GM19043 (cell line): Measurements from ENCODE around the gene FNBP1.
"Not testable (repeated sequence)": the region's sequence is repeated elsewhere in the genome, so short reads cannot be mapped to it uniquely, and the experiment has no call there.

ENCODE experiments used
- ATAC-seq: cut with Tn5 transposase; IDR thresholded peaks from one replicate; pipeline ENCODE4 v1.9.1; 2021; ENCODE audit warnings: low read depth; ENCODE audit not compliant: unreplicated experiment

Gene FNBP1

GRCh38 chr9:129996161-129996830 is 46.7 kb downstream of the FNBP1 start:
- ATAC-seq = no peak

- no peak for ATAC-seq
Observed at GRCh38 chr9:129995409-129996160, 47.4 kb downstream of the FNBP1 start.

GRCh38 chr9:129994882-129995281 is 48.1 kb downstream of the FNBP1 start:
- no peak for ATAC-seq

- ATAC-seq = not testable (repeated sequence)
Observed at GRCh38 chr9:129991139-129991538, 51.9 kb downstream of the FNBP1 start.

- no peak for ATAC-seq
Observed at GRCh38 chr9:129990269-129991010, 52.5 kb downstream of the FNBP1 start.

GRCh38 chr9:129989740-129990139 is 53.2 kb downstream of the FNBP1 start:
- ATAC-seq = no peak

GRCh38 chr9:129989362-129989708 is 53.7 kb downstream of the FNBP1 start:
- no peak for ATAC-seq

GRCh38 chr9:129988607-129989361 is 54.2 kb downstream of the FNBP1 start:
- ATAC-seq = peak; percentile 60

GRCh38 chr9:129987941-129988340 is 55.0 kb downstream of the FNBP1 start:
- no peak for ATAC-seq

GRCh38 chr9:129987047-129987446 is 55.9 kb downstream of the FNBP1 start:
- ATAC-seq = no peak

GRCh38 chr9:129984589-129984988 is 58.4 kb downstream of the FNBP1 start:
- not testable (repeated sequence) for ATAC-seq

GRCh38 chr9:129983891-129984290 is 59.1 kb downstream of the FNBP1 start:
- no peak for ATAC-seq

- ATAC-seq = no peak
Observed at GRCh38 chr9:129981180-129981907, 61.6 kb downstream of the FNBP1 start.

GRCh38 chr9:129980224-129980623 is 62.8 kb downstream of the FNBP1 start:
- ATAC-seq = not testable (repeated sequence)

- ATAC-seq = no peak
Observed at GRCh38 chr9:129979071-129979745, 63.8 kb downstream of the FNBP1 start.

GRCh38 chr9:129972816-129973215 is 70.2 kb downstream of the FNBP1 start:
- ATAC-seq = no peak

- no peak for ATAC-seq
Observed at GRCh38 chr9:129968690-129969485, 74.1 kb downstream of the FNBP1 start.

GRCh38 chr9:129964901-129965734 is 77.9 kb downstream of the FNBP1 start:
- no peak for ATAC-seq
